ENCODE measurements around the gene ARID1A. TPM values are rescaled to one million over a fixed set of nuclear protein-coding genes. Genes with fewer than 3 reads are reported as not detected.

Gene ARID1A
- total RNA-seq, 4 donors from 2014 or later = 49.6 to 90.0 (median 54.3) TPM

DNA sequence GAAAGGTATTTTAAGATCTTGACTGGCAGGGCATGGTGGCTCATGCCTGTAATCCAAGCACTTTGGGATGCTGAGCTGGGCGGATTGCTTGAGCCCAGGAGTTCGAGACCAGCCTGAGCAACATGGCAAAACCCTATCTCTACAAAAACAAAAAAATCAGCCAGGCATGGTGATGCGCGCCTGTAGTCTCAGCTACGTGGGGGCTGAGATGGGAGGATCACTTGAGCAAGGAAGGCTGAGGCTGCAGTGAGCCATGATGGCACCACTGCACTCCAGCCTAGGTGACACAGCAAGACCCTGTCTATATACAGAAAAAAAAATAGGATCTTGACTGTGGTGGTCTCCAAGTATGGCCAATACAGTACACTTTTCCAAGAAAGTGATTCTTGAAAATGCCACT lies 16.0 kb downstream of the ARID1A start:
- TF ChIP-seq, protein P1, sequence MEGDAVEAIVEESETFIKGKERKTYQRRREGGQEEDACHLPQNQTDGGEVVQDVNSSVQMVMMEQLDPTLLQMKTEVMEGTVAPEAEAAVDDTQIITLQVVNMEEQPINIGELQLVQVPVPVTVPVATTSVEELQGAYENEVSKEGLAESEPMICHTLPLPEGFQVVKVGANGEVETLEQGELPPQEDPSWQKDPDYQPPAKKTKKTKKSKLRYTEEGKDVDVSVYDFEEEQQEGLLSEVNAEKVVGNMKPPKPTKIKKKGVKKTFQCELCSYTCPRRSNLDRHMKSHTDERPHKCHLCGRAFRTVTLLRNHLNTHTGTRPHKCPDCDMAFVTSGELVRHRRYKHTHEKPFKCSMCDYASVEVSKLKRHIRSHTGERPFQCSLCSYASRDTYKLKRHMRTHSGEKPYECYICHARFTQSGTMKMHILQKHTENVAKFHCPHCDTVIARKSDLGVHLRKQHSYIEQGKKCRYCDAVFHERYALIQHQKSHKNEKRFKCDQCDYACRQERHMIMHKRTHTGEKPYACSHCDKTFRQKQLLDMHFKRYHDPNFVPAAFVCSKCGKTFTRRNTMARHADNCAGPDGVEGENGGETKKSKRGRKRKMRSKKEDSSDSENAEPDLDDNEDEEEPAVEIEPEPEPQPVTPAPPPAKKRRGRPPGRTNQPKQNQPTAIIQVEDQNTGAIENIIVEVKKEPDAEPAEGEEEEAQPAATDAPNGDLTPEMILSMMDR (IDR thresholded peaks at IDR 0.05) = no peak
- TF ChIP-seq POLR2A (IDR thresholded peaks at IDR 0.05) (no peak), EP300 (IDR thresholded peaks at IDR 0.05) (no peak)
- Histone ChIP-seq H3K4me1 (peaks cover 0 to 84% (median 48%) of the 10 kb centered on the region in 4 donors), H3K27me3 (no peaks in the 10 kb centered on the region), H3K36me3 (peaks cover 0 to 19% (median 0%) of the 10 kb centered on the region in 3 donors), H3K9me3 (no peaks in the 10 kb centered on the region), H3K4me3 (no peak overlapping the region), H3K27ac (no peak overlapping the region)
- DNase-seq (ENCODE audit: low spot score in 2 of 2) = no peak
- 89 to 95% methylated on average over 5 of the region's 5 CpGs for WGBS, 2 donors

DNA sequence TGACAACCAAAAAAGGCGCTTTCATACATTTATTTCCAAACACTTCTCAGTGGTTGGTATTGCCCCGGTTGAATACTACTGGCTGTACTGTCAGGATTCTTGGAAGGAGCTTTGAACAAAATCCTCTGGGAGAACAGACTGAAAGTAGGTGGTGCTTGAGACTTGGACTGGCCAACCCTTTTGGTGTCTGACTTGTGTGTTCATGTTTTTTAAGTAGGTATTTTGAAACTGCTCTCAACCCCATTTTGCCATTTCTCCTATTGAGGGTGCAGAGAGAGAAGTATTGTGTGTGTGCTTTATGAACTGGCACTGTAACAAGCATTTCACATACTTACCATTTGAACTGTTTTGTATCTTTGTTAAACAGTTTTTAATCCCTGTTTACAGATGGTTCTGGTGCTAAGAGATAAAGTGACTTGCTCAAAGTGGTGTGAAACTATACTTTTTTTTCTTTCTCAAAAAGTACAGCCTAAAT lies 21.2 kb downstream of the ARID1A start:
- H3K27me3 ChIP-seq = no peaks in the 10 kb centered on the region
- no peaks in the 10 kb centered on the region for H3K9me3 ChIP-seq
- no peak for DNase-seq (ENCODE audit: low spot score in 2 of 2)
- peaks cover 0 to 94% (median 72%) of the 10 kb centered on the region in 4 donors for H3K4me1 ChIP-seq
- no peak overlapping the region for H3K27ac ChIP-seq
- TF ChIP-seq POLR2A (IDR thresholded peaks at IDR 0.05) = no peak
- no peak for TF ChIP-seq EP300 (IDR thresholded peaks at IDR 0.05)
- TF ChIP-seq, protein P1 (IDR thresholded peaks at IDR 0.05) = no peak
- peaks cover 0 to 9% (median 0%) of the 10 kb centered on the region in 3 donors for H3K36me3 ChIP-seq
- WGBS, 2 donors = 21 to 32% methylated on average over 2 of the region's 2 CpGs
- H3K4me3 ChIP-seq = no peak overlapping the region

- no peak for DNase-seq (ENCODE audit: low spot score in 2 of 2)
- no peak for TF ChIP-seq POLR2A (IDR thresholded peaks at IDR 0.05)
- TF ChIP-seq EP300 (IDR thresholded peaks at IDR 0.05) = no peak
- TF ChIP-seq, protein P1 (IDR thresholded peaks at IDR 0.05) = no peak
- peaks cover 0 to 94% (median 77%) of the 10 kb centered on the region in 4 donors for H3K4me1 ChIP-seq
- H3K27me3 ChIP-seq = no peaks in the 10 kb centered on the region
- H3K4me3 ChIP-seq = no peak overlapping the region
- 42 to 53% methylated on average over 3 of the region's 3 CpGs for WGBS, 2 donors
- no peak overlapping the region for H3K27ac ChIP-seq
- no peaks in the 10 kb centered on the region for H3K9me3 ChIP-seq
- peaks cover 0 to 9% (median 0%) of the 10 kb centered on the region in 3 donors for H3K36me3 ChIP-seq
These were observed 23.4 kb downstream of the ARID1A start for GRCh38 chr1:26719205-26719604.

DNA sequence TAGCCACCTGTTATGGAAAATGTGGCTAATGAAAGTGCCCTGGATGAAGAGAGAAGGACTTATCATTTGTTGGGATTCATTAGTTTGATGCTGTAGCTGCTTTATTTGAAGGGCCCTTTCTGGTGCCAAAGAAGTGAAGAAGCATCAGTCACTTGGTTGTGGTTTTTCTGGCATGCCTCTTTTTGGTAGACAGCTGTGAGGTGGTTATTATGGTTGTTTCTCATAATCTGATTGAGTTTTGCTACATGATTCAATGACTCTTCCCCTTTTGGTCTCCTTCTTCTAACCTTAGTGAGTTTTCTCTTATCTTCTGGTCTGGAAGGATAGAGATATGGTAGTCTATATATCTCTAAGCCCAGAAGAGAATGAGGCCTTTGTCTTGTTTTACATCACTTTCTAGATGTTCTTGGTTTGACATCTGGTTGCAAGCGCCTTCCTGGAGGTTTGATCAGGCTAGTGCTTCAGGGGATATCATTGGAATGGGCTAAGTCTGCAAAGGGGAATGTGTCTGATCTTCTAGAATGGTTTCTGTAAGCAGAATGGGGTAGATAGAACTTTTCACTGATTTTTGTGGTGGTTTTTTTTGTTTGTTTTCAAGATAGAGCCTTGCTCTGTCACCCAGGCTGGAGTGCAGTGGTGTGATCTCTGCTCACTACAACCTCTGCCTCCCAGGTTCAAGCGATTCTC lies 26.0 kb downstream of the ARID1A start:
- peaks cover 0 to 9% (median 0%) of the 10 kb centered on the region in 3 donors for H3K36me3 ChIP-seq
- H3K9me3 ChIP-seq = no peaks in the 10 kb centered on the region
- H3K4me1 ChIP-seq = peaks cover 0 to 95% (median 83%) of the 10 kb centered on the region in 4 donors
- H3K27ac ChIP-seq = peak overlapping the region in 1 of 4 donors; percentile 20
- DNase-seq (ENCODE audit: low spot score in 2 of 2) = no peak
- H3K27me3 ChIP-seq = no peaks in the 10 kb centered on the region
- WGBS, 2 donors = 84 to 86% methylated on average over 2 of the region's 2 CpGs
- H3K4me3 ChIP-seq = no peak overlapping the region
- no peak for TF ChIP-seq POLR2A (IDR thresholded peaks at IDR 0.05)
- TF ChIP-seq, protein P1 (IDR thresholded peaks at IDR 0.05) = no peak
- TF ChIP-seq EP300 (IDR thresholded peaks at IDR 0.05) = no peak
